Brain pericyte (primary cell): ENCODE results near the gene PPRC1.

Experiments used
- DNase-seq: peaks from one replicate; pipeline ENCODE4 v3.0.0-alpha.2; 2012; ENCODE audit warnings: low read depth, low spot score

PPRC1 gene

GRCh38 chr10:102132563-102133372, at the start of gene PPRC1:
TSS of gene PPRC1 (plus strand) at chr10:102133040. CDS start at chr10:102133069, 29 bp downstream.
- DNase-seq = peak; percentile 97

GRCh38 chr10:102083541-102083940, 49.3 kb upstream of the PPRC1 start:
- DNase-seq = no peak

- DNase-seq = no peak
Observed at GRCh38 chr10:102085336-102085735, 47.5 kb upstream of the PPRC1 start.

GRCh38 chr10:102086196-102086595, 46.6 kb upstream of the PPRC1 start:
- DNase-seq = no peak

GRCh38 chr10:102090772-102091171, 42.1 kb upstream of the PPRC1 start:
- DNase-seq = no peak

- no peak for DNase-seq
Observed at GRCh38 chr10:102096449-102096848, 36.4 kb upstream of the PPRC1 start.

- DNase-seq = no peak
Observed at GRCh38 chr10:102101152-102101551, 31.7 kb upstream of the PPRC1 start.

GRCh38 chr10:102102421-102102820, 30.4 kb upstream of the PPRC1 start:
- DNase-seq = no peak

GRCh38 chr10:102106998-102107397, 25.8 kb upstream of the PPRC1 start:
- no peak for DNase-seq

GRCh38 chr10:102109166-102110116, 23.4 kb upstream of the PPRC1 start:
- no peak for DNase-seq

- no peak for DNase-seq
Observed at GRCh38 chr10:102111276-102111675, 21.6 kb upstream of the PPRC1 start.

GRCh38 chr10:102112210-102112817, 20.5 kb upstream of the PPRC1 start:
- no peak for DNase-seq

- DNase-seq = no peak
Observed at GRCh38 chr10:102113261-102113955, 19.4 kb upstream of the PPRC1 start.

GRCh38 chr10:102113956-102114857, 18.6 kb upstream of the PPRC1 start:
- no peak for DNase-seq

GRCh38 chr10:102114861-102115618, 17.8 kb upstream of the PPRC1 start:
- DNase-seq = no peak

- DNase-seq = no peak
Observed at GRCh38 chr10:102115775-102116174, 17.1 kb upstream of the PPRC1 start.

GRCh38 chr10:102116656-102117055, 16.2 kb upstream of the PPRC1 start:
- no peak for DNase-seq

GRCh38 chr10:102117391-102118159, 15.3 kb upstream of the PPRC1 start:
- DNase-seq = peak; percentile 82

- DNase-seq = no peak
Observed at GRCh38 chr10:102118867-102119266, 14.0 kb upstream of the PPRC1 start.
